PC-3 (cell line): ENCODE data around the gene STK39. TPM values are rescaled to one million over a fixed set of nuclear protein-coding genes. Genes with fewer than 3 reads are reported as not detected.

Source experiments
- ATAC-seq: fragments of 200-7000 bp; cut with Tn5 transposase; 2 replicates; pipeline ENCODE4 v1.9.1; 2020; ENCODE audit warnings: mild to moderate bottlenecking, moderate library complexity
- BruUV-seq: library from RNA; stranded (reverse); fragments of 400-500 nt; replicated peaks from 2 replicates; lab custom pipeline; 2021; lab: Mats Ljungman, UMichigan
- CTCF ChIA-PET: fragments of 300-600 bp; sonication (Branson Sonifier 250); formaldehyde crosslinking; loops from one replicate; lab custom pipeline; 2022; ENCODE audit warnings: antibody characterized with exemption; lab: Charles Lee
- POLR2A ChIA-PET: fragments of 300-600 bp; sonication (Branson Sonifier 250); formaldehyde crosslinking; loops from one replicate; lab custom pipeline; 2022; ENCODE audit warnings: antibody characterized with exemption; ENCODE audit not compliant: unreplicated experiment; lab: Charles Lee
- DNase-seq: peaks from one replicate; pipeline ENCODE4 v3.0.0-alpha.2; 2015
- H2AFZ ChIP-seq: fragments of 300-600 bp; sonication (generic); 2 replicates; pipeline ENCODE4 v1.6.0; 2016; ENCODE audit warnings: antibody characterized with exemption, low read length
- H3F3A ChIP-seq: fragments of 300-600 bp; sonication (generic); one replicate; pipeline ENCODE4 v1.6.0; 2017; ENCODE audit warnings: antibody characterized with exemption, low read length, control low read depth, mild to moderate bottlenecking; ENCODE audit not compliant: unreplicated experiment
- H3K27ac ChIP-seq: fragments of 300-600 bp; sonication (generic); 2 replicates; pipeline ENCODE4 v1.5.1; 2016; ENCODE audit warnings: mild to moderate bottlenecking, low read length
- H3K27me3 ChIP-seq: fragments of 300-600 bp; sonication (generic); 2 replicates; pipeline ENCODE4 v1.6.1; 2016; ENCODE audit warnings: low read length, mixed read lengths
- H3K36me3 ChIP-seq: fragments of 300-600 bp; sonication (generic); 2 replicates; pipeline ENCODE4 v1.6.1; 2016; ENCODE audit warnings: low read depth, mixed run types, low read length, mixed read lengths
- H3K4me1 ChIP-seq: fragments of 300-600 bp; sonication (generic); 2 replicates; pipeline ENCODE4 v1.5.1; 2016; ENCODE audit warnings: low read length; ENCODE audit not compliant: insufficient read depth
- H3K4me2 ChIP-seq: fragments of 300-600 bp; sonication (generic); 2 replicates; pipeline ENCODE4 v1.6.0; 2016; ENCODE audit warnings: low read length
- H3K4me3 ChIP-seq: fragments of 300-600 bp; sonication (generic); 2 replicates; pipeline ENCODE4 v1.5.1; 2016; ENCODE audit warnings: mild to moderate bottlenecking, low read length, mixed read lengths
- H3K79me2 ChIP-seq: fragments of 300-600 bp; sonication (generic); 2 replicates; pipeline ENCODE4 v1.6.1; 2017; ENCODE audit warnings: low read length, mixed read lengths
- H3K9ac ChIP-seq: fragments of 300-600 bp; sonication (generic); 2 replicates; pipeline ENCODE4 v1.6.0; 2016; ENCODE audit warnings: mild to moderate bottlenecking, low read length
- H3K9me2 ChIP-seq: fragments of 300-600 bp; sonication (generic); replicated peaks from 2 replicates; pipeline ENCODE4 v1.6.1; 2016; ENCODE audit warnings: mixed run types, low read length, mixed read lengths
- H3K9me3 ChIP-seq: fragments of 300-600 bp; sonication (generic); 2 replicates; pipeline ENCODE4 v1.6.1; 2016; ENCODE audit warnings: low read length, mixed read lengths
- H4K20me1 ChIP-seq: fragments of 300-600 bp; sonication (generic); 2 replicates; pipeline ENCODE4 v1.6.1; 2016; ENCODE audit warnings: low read length, mixed read lengths
- EZH2 ChIP-seq: fragments of 300-600 bp; sonication (generic); IDR thresholded peaks from one replicate; pipeline ENCODE4 v1.6.1; 2017; ENCODE audit warnings: antibody characterized with exemption, mild to moderate bottlenecking, low read length; ENCODE audit not compliant: unreplicated experiment
- EZH2phosphoT487 ChIP-seq: fragments of 300-600 bp; sonication (generic); IDR thresholded peaks from 2 replicates; pipeline ENCODE4 v1.6.1; 2018; ENCODE audit warnings: mild to moderate bottlenecking, antibody characterized with exemption, low read length, borderline replicate concordance
- intact Hi-C: fragments of 100-400 bp; cut with micrococcal nuclease; formaldehyde crosslinking; loops from 2 replicates; pipeline ENCODE4 v1.9.0; 2023
- total RNA-seq: library from RNA; depleted of rRNA; stranded (reverse); fragments of >200 nt; gene quantifications from 2 replicates; pipeline ENCODE4 v1.2.3, GENCODE V29; 2014
- TF ChIP-seq, protein P1 (sequence below): fragments of 300-600 bp; sonication (generic); conservative IDR thresholded peaks from 2 replicates; pipeline ENCODE4 v1.5.1; 2017; ENCODE audit warnings: antibody characterized with exemption, low read depth, mild to moderate bottlenecking, low read length

The STK39 gene
- total RNA-seq, 1 experiment from 2014 or later, result 17.9 TPM

DNA sequence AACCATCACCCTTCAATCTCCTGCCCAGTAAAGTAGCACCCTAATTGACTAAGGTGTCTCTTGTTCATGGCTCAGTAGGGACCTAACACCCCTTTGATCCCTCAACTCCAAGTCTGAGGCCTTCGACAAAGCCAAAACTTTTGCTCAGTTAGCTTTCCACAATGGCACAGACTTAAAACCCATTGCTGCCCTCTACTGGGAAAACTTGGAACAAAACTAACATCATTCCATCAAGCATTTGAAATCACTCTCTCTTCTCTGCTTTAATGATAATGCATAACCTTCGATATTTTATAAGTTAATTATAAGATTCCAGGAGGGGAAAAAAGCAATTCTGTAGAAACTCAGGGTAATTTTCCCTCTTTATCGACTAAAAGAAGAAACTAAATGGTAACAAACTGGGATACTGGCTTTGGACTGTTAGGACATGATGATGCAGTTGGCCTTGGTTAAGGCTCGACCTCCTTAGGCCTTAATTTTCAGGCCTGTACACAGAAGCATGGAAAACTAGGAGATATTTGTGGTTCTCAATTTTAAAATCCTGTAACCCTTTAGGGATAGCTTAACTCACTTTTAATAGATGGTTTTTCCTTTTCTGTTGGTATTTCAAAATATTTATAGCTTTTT lies 127.8 kb downstream of the STK39 start:
- Histone ChIP-seq H3K79me2 (no peaks in the 10 kb centered on the region), H3K4me1 (no peaks in the 10 kb centered on the region), H3K4me2 (no peak overlapping the region), H4K20me1 (no peaks in the 10 kb centered on the region), H3K27me3 (no peaks in the 10 kb centered on the region), H3K27ac (no peak overlapping the region), H3K9me2 (no peaks in the 10 kb centered on the region), H3K9me3 (no peaks in the 10 kb centered on the region), H3K36me3 (peaks cover 15% of the 10 kb centered on the region), H2AFZ (no peak overlapping the region), H3K4me3 (no peak overlapping the region), H3F3A (no peaks in the 10 kb centered on the region), H3K9ac (no peak overlapping the region)
- ChIA-PET CTCF (interaction anchor here (1.0 to 1.7 kb wide), 6 partner anchors 9 to 855 kb away, joined by 3 to 8 read pairs (median 4); no protein-coding TSS in a partner anchor), POLR2A (no interaction called here)
- peak; percentile 77 for DNase-seq
- TF ChIP-seq, protein P1, sequence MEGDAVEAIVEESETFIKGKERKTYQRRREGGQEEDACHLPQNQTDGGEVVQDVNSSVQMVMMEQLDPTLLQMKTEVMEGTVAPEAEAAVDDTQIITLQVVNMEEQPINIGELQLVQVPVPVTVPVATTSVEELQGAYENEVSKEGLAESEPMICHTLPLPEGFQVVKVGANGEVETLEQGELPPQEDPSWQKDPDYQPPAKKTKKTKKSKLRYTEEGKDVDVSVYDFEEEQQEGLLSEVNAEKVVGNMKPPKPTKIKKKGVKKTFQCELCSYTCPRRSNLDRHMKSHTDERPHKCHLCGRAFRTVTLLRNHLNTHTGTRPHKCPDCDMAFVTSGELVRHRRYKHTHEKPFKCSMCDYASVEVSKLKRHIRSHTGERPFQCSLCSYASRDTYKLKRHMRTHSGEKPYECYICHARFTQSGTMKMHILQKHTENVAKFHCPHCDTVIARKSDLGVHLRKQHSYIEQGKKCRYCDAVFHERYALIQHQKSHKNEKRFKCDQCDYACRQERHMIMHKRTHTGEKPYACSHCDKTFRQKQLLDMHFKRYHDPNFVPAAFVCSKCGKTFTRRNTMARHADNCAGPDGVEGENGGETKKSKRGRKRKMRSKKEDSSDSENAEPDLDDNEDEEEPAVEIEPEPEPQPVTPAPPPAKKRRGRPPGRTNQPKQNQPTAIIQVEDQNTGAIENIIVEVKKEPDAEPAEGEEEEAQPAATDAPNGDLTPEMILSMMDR, result peak; percentile 67
- no peak for TF ChIP-seq EZH2phosphoT487
- no peak for TF ChIP-seq EZH2
- ATAC-seq, result peak; percentile 65
- no TSS peak for BruUV-seq
- intact Hi-C loops, result loop anchor here (2.0 to 10.0 kb wide), 5 partner anchors 155 to 1585 kb away; no protein-coding TSS in a partner anchor

DNA sequence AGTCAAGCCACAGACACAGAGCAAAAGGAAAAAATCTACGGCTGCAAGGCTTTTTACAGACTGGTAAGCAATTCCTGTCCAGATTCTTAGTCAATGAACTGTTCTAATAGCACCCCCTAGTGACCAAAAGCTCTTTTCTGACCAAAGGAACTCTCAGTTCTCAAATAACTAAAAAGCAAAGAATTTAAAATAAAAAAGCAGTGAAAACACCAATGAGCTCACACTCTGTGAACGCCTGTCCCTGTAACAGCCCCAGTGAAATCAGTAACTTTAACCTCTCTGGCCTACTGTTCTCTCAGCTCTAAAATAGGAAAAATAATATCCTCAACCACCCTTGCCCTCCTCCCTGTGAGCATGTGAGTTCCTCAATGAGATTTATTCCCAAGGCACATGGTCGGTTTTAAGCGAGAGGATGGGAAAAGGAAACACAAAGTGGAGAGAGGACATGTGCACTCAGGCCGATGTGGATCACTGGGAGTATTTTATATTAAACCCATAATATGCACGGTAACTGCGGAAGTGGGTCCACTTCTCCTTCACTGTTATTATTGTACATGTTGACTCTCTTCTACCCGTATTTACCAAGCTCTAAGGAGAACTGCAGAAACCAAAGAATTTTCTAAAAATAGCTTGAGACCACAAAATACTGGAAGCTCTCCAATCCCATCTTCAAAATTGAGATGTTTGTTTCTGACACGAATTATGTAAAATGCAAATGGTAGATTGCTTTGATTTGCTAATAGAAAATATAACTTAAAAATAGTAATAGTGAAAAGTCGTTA lies 128.5 kb downstream of the STK39 start:
- Histone ChIP-seq H3K27me3 (no peaks in the 10 kb centered on the region), H3K4me2 (no peak overlapping the region), H3K9ac (no peak overlapping the region), H3K79me2 (no peaks in the 10 kb centered on the region), H3K27ac (no peak overlapping the region), H3K36me3 (peaks cover 15% of the 10 kb centered on the region), H3K4me1 (no peaks in the 10 kb centered on the region), H3K9me2 (no peaks in the 10 kb centered on the region), H3K4me3 (no peak overlapping the region), H4K20me1 (no peaks in the 10 kb centered on the region), H3F3A (no peaks in the 10 kb centered on the region), H3K9me3 (no peaks in the 10 kb centered on the region), H2AFZ (no peak overlapping the region)
- DNase-seq (peak; percentile 85), ATAC-seq (peak; percentile 68)
- ChIA-PET POLR2A (interaction anchor here (0.6 to 0.7 kb wide), 3 partner anchors 12 to 657 kb away, joined by 3 to 6 read pairs (median 3); no protein-coding TSS in a partner anchor), CTCF (interaction anchor here (0.6 to 1.7 kb wide), 8 partner anchors 10 to 855 kb away, joined by 3 to 8 read pairs (median 4); no protein-coding TSS in a partner anchor)
- intact Hi-C loops, result loop anchor here (2.0 to 10.0 kb wide), 5 partner anchors 154 to 1584 kb away; no protein-coding TSS in a partner anchor
- TF ChIP-seq, protein P1, result peak; percentile 87
- no peak for TF ChIP-seq EZH2
- no TSS peak for BruUV-seq
